Rectal smooth muscle tissue (tissue), 1 donor: ENCODE data around the gene ELF2.
"Not testable (repeated sequence)": the region's sequence is repeated elsewhere in the genome, so short reads cannot be mapped to it uniquely, and the experiment has no call there.

Experiments
- H3K27ac ChIP-seq: one replicate; pipeline ENCODE4 v1.7.0; 2013; ENCODE audit warnings: low read depth, low read length, inconsistent platforms
- H3K27me3 ChIP-seq: one replicate; pipeline ENCODE4 v1.7.0; 2013; ENCODE audit warnings: low read length; ENCODE audit not compliant: control insufficient read depth, insufficient read depth
- H3K36me3 ChIP-seq: one replicate; pipeline ENCODE4 v1.7.0; 2013; ENCODE audit warnings: low read length; ENCODE audit not compliant: control insufficient read depth, insufficient read depth
- H3K4me1 ChIP-seq: one replicate; pipeline ENCODE4 v1.7.0; 2013; ENCODE audit warnings: low read length; ENCODE audit not compliant: control insufficient read depth, insufficient read depth
- H3K4me3 ChIP-seq: one replicate; pipeline ENCODE4 v1.7.0; 2013; ENCODE audit warnings: low read length
- H3K9ac ChIP-seq: one replicate; pipeline ENCODE4 v1.7.0; 2013; ENCODE audit warnings: low read length

The ELF2 gene

DNA sequence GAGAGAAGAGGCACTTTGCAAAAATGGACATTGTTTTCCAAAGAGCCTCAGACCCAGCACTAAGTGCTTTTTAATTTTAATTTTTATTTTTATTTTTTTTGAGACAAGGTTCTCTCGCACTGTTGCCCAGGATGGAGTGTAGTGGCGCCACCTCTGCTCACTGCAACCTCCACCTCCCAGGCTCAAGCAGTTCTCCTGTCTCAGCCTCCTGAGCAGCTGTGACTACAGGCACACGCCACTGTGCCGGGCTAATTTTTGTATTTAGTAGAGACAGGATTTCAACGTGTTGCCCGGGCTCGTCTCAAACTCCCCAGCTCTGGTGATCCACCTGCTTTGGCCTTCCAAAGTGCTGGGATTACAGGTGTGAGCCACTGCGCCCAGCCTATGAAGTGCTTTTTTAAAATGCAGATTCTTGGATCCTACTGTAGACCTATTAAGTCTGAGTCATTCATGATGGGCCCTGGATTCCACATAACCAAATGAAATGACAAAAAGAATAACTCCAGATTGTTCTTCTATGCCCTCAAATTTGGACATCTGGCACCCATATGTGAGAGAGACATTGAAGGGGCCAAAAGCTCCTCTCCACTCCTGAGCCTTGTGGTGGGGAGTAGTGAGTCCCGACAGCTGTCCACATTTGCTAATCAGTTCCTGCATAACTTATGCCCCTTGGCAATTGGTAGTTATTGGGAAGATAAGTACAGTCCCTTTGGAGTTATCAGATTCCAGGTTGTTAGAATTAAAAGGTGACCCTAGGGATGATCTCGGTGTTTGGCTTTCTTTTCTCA, 157.9 kb downstream of the ELF2 start:
- Histone ChIP-seq H3K27ac (no peak overlapping the region), H3K4me3 (no peak overlapping the region), H3K27me3 (no peaks in the 10 kb centered on the region), H3K4me1 (peaks cover 2% of the 10 kb centered on the region), H3K9ac (no peak overlapping the region), H3K36me3 (no peaks in the 10 kb centered on the region)

DNA sequence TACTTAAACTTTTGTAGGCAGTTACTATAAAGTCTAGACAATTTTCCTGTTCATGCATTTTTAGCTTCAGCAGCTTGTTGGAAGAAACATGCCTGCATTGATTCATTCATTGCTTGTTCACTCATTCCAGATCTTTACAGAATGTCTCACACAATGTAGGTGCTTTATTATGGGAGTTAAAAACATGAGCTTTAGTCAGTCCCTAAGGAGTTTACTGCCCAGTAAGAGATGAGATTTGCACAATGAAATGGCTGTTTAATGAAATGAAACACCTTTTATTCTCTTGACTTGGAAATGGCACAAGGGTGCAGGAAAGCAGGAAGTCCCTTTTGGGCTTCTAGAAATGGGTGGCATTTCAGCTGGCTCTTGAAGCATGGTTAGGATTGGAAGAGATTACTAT, 158.5 kb downstream of the ELF2 start:
- Histone ChIP-seq H3K4me1 (peaks cover 2% of the 10 kb centered on the region), H3K36me3 (no peaks in the 10 kb centered on the region), H3K9ac (no peak overlapping the region), H3K4me3 (no peak overlapping the region), H3K27ac (no peak overlapping the region), H3K27me3 (no peaks in the 10 kb centered on the region)

DNA sequence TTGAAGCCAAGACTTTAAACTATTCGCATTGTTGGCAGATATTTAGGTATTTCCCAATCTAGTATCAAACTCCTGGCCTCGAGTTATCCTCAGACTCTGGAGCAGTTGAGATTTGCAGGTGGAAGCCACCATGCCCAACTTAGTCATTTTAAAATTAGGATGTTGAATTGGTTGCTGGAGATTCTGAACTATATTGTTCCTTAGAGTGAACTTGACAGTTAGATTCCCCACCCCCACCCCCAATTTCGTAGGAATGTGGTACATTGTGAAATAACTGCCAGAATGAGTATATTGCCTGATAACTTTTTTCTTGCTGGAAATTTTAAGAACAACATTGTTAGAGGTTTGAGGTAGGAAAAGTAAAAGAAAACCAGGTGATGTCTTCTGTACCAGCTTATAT, 159.2 kb downstream of the ELF2 start:
- Histone ChIP-seq H3K27ac (no peak overlapping the region), H3K9ac (no peak overlapping the region)

DNA sequence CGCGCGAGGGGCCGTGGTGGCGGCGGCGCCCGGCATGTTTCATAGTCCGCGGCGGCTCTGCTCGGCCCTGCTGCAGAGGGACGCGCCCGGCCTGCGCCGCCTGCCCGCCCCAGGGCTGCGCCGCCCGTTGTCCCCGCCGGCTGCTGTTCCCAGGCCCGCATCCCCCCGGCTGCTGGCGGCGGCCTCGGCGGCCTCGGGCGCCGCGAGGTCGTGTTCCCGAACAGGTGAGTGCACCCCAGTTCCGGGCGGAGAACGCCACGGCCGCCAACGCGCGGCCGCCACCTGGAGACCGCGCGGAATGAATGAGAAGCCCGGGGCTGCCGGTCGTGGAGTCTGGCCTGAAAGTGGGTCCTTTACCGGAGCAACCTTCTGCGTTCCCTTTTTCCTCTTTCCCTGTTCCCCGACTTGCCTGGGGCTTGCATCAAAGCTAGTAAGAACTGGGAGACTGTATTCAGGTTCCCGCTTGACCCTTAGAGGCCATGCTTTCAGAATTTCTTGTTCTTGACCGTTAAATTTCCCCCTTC, 161.0 kb downstream of the ELF2 start:
- Histone ChIP-seq H3K9ac (peak overlapping the region; percentile 63), H3K4me1 (peaks cover 2% of the 10 kb centered on the region)

More for the DNA sequence above, 159.2 kb downstream of the ELF2 start:
- no peaks in the 10 kb centered on the region for H3K36me3 ChIP-seq
- no peak overlapping the region for H3K4me3 ChIP-seq
- peaks cover 2% of the 10 kb centered on the region for H3K4me1 ChIP-seq
- no peaks in the 10 kb centered on the region for H3K27me3 ChIP-seq

DNA sequence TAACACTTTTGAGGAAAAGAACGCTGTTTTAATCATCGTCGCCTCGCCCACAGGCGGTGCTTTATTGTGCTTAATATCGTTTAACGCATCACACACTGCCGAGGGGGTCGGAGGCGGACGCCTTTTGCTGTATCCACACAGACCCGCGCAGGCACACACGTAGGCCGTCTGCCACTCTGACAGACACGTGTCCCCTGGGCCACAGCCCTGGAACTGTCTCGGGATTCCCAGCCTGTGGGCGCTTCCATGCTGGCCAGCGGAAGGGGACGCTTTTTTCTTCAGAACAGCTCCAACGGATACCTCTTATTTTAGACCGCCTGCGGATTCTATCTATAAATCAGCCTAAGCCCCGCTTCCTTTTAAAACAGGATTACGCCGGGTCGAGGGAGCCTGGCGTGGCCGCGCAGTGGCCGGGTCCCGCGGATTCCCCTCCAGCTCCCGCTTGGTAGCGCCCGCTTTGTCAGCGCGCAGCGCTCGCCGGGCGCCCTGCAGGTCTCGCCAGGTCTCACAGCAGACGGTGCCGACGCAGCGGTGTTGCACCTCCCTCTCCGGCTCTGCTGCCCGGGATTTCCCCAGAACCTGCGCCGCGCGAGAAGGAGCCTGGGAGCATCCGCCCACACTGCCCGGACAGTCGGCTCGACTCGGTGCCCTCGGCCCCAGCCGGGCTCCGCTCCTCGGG, 161.6 kb downstream of the ELF2 start, which contains the start of gene NOCT:
NOCT (plus strand) TSS at position 513 of the 679 bp plus-strand sequence. CDS start 201 bp downstream, outside the sequence.
- Histone ChIP-seq H3K36me3 (no peaks in the 10 kb centered on the region), H3K4me1 (peaks cover 2% of the 10 kb centered on the region), H3K27ac (peak within 1 kb of the TSS; percentile 80), H3K9ac (peak within 1 kb of the TSS; percentile 63), H3K27me3 (no peaks in the 10 kb centered on the region), H3K4me3 (peak within 1 kb of the TSS; percentile 70)

More for the DNA sequence above, 161.0 kb downstream of the ELF2 start:
- Histone ChIP-seq H3K36me3 (no peaks in the 10 kb centered on the region), H3K27me3 (no peaks in the 10 kb centered on the region), H3K27ac (peak overlapping the region; percentile 80), H3K4me3 (peak overlapping the region; percentile 70)

DNA sequence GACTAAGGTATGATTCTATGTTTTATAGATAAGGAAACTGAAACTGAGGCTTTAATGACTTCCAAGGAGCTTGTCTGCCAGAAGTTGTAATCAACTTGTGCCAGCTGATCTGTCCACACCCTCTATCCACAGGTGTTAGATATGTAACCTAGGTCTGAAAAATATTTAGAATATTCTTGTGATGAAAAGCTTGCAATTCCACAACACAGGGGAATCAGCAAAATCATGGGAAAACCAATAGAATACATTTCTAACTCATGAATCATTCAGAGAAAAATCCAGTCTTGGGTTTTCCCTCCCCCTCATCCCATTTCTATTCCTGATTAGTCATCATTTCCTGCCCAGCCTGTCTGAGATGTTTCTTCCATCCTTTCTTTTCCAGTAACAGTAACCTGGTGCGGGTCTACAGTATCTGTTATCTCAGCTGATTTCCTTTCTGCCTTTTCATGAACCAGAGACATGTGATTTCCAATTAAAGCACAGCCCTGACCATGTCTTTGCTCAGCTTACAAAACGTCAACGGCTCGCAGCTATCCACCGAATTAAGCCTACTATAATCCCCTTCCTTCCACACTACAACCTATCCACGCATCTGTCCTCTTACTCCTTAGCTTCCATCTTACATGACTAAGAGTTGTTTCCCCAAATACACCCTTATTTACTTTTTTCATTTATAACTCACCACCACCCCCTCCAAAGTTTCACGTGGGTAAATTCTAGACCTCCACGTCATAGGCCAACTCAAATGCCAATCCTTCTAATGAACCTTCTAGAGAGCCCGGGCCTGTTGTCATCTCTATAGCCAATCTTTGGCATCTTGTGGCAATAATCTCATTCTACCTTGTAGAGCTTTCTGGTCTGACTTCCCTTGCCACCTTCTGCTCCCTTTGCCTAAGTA, 162.4 kb downstream of the ELF2 start:
- Histone ChIP-seq H3K27ac (peak overlapping the region; percentile 80), H3K36me3 (no peaks in the 10 kb centered on the region), H3K27me3 (no peaks in the 10 kb centered on the region), H3K9ac (peak overlapping the region; percentile 35), H3K4me1 (peaks cover 2% of the 10 kb centered on the region), H3K4me3 (peak overlapping the region; percentile 70)

DNA sequence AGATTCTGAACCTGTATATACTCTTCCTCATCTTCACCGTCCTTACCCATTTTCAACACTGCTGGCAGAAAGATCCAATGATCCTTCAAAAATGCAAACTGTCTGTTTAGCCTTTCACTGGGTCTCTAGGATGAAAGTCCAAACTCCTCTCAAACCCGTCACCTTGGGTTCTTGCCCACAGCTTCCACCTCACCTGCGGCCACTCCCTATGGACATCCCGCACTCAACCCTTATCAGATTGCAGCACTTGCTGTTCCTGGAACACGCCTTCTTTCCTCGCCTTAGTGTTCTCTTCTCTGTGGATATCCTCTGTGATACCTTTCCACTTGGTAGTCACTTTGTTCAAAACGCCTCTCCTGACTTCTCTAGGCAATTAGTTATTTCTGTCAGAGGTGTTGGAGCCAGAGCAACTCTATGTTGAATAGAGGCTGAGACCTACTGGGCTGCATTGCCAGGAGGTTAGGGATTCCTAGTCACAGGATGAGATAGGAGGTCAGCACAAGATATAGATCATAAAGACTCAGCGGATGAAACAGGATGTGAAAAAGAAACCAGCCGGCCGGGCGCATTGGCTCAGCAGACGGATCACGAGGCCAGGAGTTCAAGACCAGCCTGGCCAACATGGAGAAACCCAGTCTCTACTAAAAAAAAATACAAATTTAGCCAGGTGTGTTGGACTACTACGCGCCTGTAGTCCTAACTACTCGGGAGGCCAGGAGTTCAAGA, 165.6 kb downstream of the ELF2 start:
- Histone ChIP-seq H3K9ac (no peak overlapping the region), H3K27ac (no peak overlapping the region)

DNA sequence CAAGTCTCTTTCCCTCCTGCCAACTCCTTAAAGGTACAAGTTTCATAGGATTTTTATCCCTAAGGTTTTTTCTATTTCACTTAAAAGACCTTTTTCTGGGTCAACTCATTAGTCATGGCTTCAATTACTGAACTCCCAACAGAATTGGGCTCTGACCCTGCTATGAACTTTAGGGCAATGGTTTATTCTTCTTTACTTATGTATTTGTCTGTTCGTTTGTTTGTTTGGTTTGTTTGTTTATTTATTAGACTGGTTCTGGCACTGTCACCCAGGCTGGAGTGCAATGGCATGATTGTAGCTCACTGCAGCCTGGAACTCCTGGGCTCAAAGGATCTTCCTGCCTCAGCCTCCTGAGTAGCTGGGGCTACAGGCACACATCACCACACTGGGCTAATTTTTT, 167.3 kb downstream of the ELF2 start:
- H3K36me3 ChIP-seq = no peaks in the 10 kb centered on the region
- H3K9ac ChIP-seq = no peak overlapping the region
- no peak overlapping the region for H3K27ac ChIP-seq
- H3K4me1 ChIP-seq = peaks cover 2% of the 10 kb centered on the region
- H3K4me3 ChIP-seq = no peak overlapping the region
- no peaks in the 10 kb centered on the region for H3K27me3 ChIP-seq

More for the DNA sequence above, 165.6 kb downstream of the ELF2 start:
- H3K4me3 ChIP-seq = no peak overlapping the region
- H3K27me3 ChIP-seq = no peaks in the 10 kb centered on the region
- H3K36me3 ChIP-seq = no peaks in the 10 kb centered on the region
- peaks cover 2% of the 10 kb centered on the region for H3K4me1 ChIP-seq

DNA sequence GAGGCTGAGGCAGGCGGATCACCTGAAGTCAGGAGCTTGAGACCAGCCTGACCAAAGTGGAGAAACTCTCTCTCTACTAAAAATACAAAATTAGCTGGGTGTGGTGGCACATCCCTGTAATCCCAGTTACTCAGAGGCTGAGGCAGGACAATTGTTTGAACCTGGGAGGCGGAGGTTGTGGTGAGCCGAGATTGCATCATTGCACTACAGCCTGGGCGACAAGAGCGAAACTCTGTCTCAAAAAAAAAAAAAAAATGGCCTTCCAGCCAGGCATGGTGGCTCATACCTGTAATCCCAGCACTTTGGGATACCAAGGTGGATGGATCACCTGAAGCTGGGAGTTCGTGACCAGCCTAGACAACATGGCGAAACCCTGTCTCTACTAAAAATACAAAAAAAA, 168.7 kb downstream of the ELF2 start:
- H3K4me1 ChIP-seq, H3K4me3 ChIP-seq, H3K9ac ChIP-seq, H3K36me3 ChIP-seq, H3K27me3 ChIP-seq, H3K27ac ChIP-seq: not testable (repeated sequence)

DNA sequence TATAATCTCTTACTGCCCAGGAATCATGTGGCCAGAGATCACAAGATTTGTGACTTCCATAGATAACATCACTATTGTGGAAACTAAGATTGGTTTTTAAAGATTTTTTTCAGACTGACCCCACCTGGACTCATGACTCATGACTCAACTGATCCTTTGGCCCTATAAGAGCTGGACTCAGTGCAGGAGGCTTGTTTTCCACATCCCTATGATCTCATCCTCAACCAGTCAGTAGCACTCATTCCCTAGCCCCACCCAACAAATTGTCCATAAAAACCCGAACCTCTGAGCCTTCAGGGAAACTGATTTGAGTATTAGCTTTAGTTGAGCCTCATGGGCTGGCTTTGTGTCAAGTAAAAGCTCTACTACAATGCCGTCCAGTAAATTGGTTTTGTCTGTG, 169.4 kb downstream of the ELF2 start:
- no peak overlapping the region for H3K27ac ChIP-seq
- no peak overlapping the region for H3K9ac ChIP-seq
- H3K4me3 ChIP-seq = no peak overlapping the region
- no peaks in the 10 kb centered on the region for H3K36me3 ChIP-seq
- H3K27me3 ChIP-seq = no peaks in the 10 kb centered on the region
- no peaks in the 10 kb centered on the region for H3K4me1 ChIP-seq
